HepG2 (cell line): Measurements from ENCODE around the gene CHCHD1. TPM values are rescaled to one million over a fixed set of nuclear protein-coding genes. Genes with fewer than 3 reads are reported as not detected.

ENCODE experiments used
- CHCHD3 ChIP-seq: sonication (generic); formaldehyde crosslinking; IDR thresholded peaks from 2 replicates; pipeline ENCODE4 v1.8.0; 2022; ENCODE audit warnings: mild to moderate bottlenecking, missing genetic modification reagents, moderate library complexity
- CSRNP1 ChIP-seq: sonication (generic); formaldehyde crosslinking; IDR thresholded peaks from 2 replicates; pipeline ENCODE4 v1.8.1; 2023; ENCODE audit warnings: mild to moderate bottlenecking, missing genetic modification reagents
- EP300 ChIP-seq, 3 experiments: sonication (generic) in 1 of 3; formaldehyde crosslinking in 1 of 3; IDR thresholded peaks; 2 replicates each; pipeline versions ENCODE4 v1.5.1 to v1.6.1; 2011 to 2020; ENCODE audit warnings: low read depth in 2 of 3, low read length in 2 of 3, borderline replicate concordance in 1 of 3, improper control_type of control experiment in 1 of 3, mild to moderate bottlenecking in 1 of 3, missing genetic modification reagents in 1 of 3, moderate library complexity in 1 of 3
- HNRNPH1 ChIP-seq: fragments of 200-400 bp; formaldehyde crosslinking; optimal IDR thresholded peaks from 2 replicates; pipeline ENCODE3; 2017; ENCODE audit warnings: mild to moderate bottlenecking, low read depth, low read length
- HOXD1 ChIP-seq: sonication (generic); formaldehyde crosslinking; IDR thresholded peaks from 2 replicates; pipeline ENCODE4 v1.5.0; 2020; ENCODE audit warnings: missing genetic modification reagents
- ISX ChIP-seq: sonication (generic); formaldehyde crosslinking; conservative IDR thresholded peaks from 2 replicates; pipeline ENCODE4 v1.5.0; 2020; ENCODE audit warnings: missing genetic modification reagents
- KDM3A ChIP-seq: IDR thresholded peaks from 2 replicates; pipeline ENCODE4 v1.6.1; 2018; ENCODE audit warnings: low read depth, missing compliant biosample characterization
- LCORL ChIP-seq, 2 experiments: fragments of 450-650 bp in 1 of 2; sonication (generic) in 1 of 2; formaldehyde crosslinking in 1 of 2; IDR thresholded peaks; 2 replicates each; pipeline versions ENCODE4 v1.5.0 to v1.6.1; 2017 to 2020; ENCODE audit warnings: antibody characterized with exemption in 1 of 2, missing genetic modification reagents in 1 of 2
- MEIS2 ChIP-seq: sonication (generic); formaldehyde crosslinking; IDR thresholded peaks from 2 replicates; pipeline ENCODE4 v1.9.0; 2021; ENCODE audit warnings: mild to moderate bottlenecking, missing genetic modification reagents
- NFKB2 ChIP-seq: sonication (generic); formaldehyde crosslinking; IDR thresholded peaks from 2 replicates; pipeline ENCODE4 v1.4.0; 2020; ENCODE audit warnings: missing genetic modification reagents, borderline replicate concordance
- NFYC ChIP-seq: IDR thresholded peaks from 2 replicates; pipeline ENCODE4 v1.6.1; 2016; ENCODE audit warnings: missing genetic modification reagents, missing compliant biosample characterization
- NR3C1 ChIP-seq: sonication (generic); formaldehyde crosslinking; IDR thresholded peaks from 2 replicates; pipeline ENCODE4 v1.4.0; 2020; ENCODE audit warnings: missing genetic modification reagents
- POLR2G ChIP-seq: fragments of 200-400 bp; formaldehyde crosslinking; IDR thresholded peaks from 2 replicates; pipeline ENCODE4 v1.6.1; 2018; ENCODE audit warnings: mild to moderate bottlenecking, low read depth, low read length, moderate library complexity
- RCOR2 ChIP-seq: IDR thresholded peaks from 2 replicates; pipeline ENCODE4 v1.6.1; 2016; ENCODE audit warnings: missing biosample characterization, missing genetic modification reagents
- SIN3A ChIP-seq: IDR thresholded peaks from 2 replicates; pipeline ENCODE4 v1.6.1; 2011; ENCODE audit warnings: low read depth, mild to moderate bottlenecking, control low read depth, low read length, borderline replicate concordance
- SP1 ChIP-seq, 2 experiments: fragments of 450-650 bp in 1 of 2; sonication (generic) in 1 of 2; formaldehyde crosslinking in 1 of 2; IDR thresholded peaks; 2 replicates each; pipeline versions ENCODE4 v1.4.0 to v1.6.1; 2016 to 2020; ENCODE audit warnings: missing genetic modification reagents in 1 of 2
- TAF1 ChIP-seq: sonication (generic); formaldehyde crosslinking; IDR thresholded peaks from 2 replicates; pipeline ENCODE4 v1.4.0; 2020; ENCODE audit warnings: missing genetic modification reagents
- ZBTB34 ChIP-seq: sonication (generic); formaldehyde crosslinking; IDR thresholded peaks from 2 replicates; pipeline ENCODE4 v1.8.0; 2022; ENCODE audit warnings: mild to moderate bottlenecking, missing genetic modification reagents
- ZBTB7A ChIP-seq: sonication (generic); formaldehyde crosslinking; IDR thresholded peaks from 2 replicates; pipeline ENCODE4 v1.8.0; 2022; ENCODE audit warnings: mild to moderate bottlenecking, missing genetic modification reagents
- ZKSCAN1 ChIP-seq: fragments of 150-350 bp; IDR thresholded peaks from 2 replicates; pipeline ENCODE4 v1.6.1; 2014; ENCODE audit warnings: low read length
- ZNF101 ChIP-seq: sonication (generic); formaldehyde crosslinking; IDR thresholded peaks from 2 replicates; pipeline ENCODE4 v1.4.0; 2020; ENCODE audit warnings: mild to moderate bottlenecking, low read depth, missing genetic modification reagents, borderline replicate concordance
- ZNF3 ChIP-seq: IDR thresholded peaks from 2 replicates; pipeline ENCODE4 v1.7.0; 2017; ENCODE audit warnings: inconsistent platforms
- ZNF326 ChIP-seq: sonication (generic); formaldehyde crosslinking; IDR thresholded peaks from 2 replicates; pipeline ENCODE4 v1.4.0; 2020; ENCODE audit warnings: missing genetic modification reagents, borderline replicate concordance
- ZNF556 ChIP-seq: sonication (generic); formaldehyde crosslinking; IDR thresholded peaks from 2 replicates; pipeline ENCODE4 v1.4.0; 2020; ENCODE audit warnings: mild to moderate bottlenecking, missing genetic modification reagents, borderline replicate concordance
- ZNF605 ChIP-seq: sonication (generic); formaldehyde crosslinking; IDR thresholded peaks from 2 replicates; pipeline ENCODE4 v1.8.0; 2022; ENCODE audit warnings: mild to moderate bottlenecking, missing genetic modification reagents
- ZNF781 ChIP-seq: sonication (generic); formaldehyde crosslinking; IDR thresholded peaks from 2 replicates; pipeline ENCODE4 v1.5.1; 2020; ENCODE audit warnings: borderline replicate concordance, mild to moderate bottlenecking, missing genetic modification reagents; ENCODE audit errors: not compliant biosample characterization
- polyA plus RNA-seq, 8 experiments: library from polyadenylated mRNA; depleted of rRNA in 3 of 8; stranded (reverse) in 7 of 8; unstranded in 1 of 8; fragments of >200 nt; fragmentation: Illumina TruSeq in 4 of 8; extraction: Trizol in 4 of 8; gene quantifications; 2 replicates each; pipeline versions ENCODE4 v1.2.1 to v1.2.3, GENCODE V29; 2011 to 2016; ENCODE audit warnings: low read depth in 4 of 8, missing spikeins in 1 of 8, mixed read lengths in 1 of 8; ENCODE audit not compliant: insufficient read depth in 1 of 8
- total RNA-seq, 5 experiments: library from RNA; depleted of rRNA; stranded (reverse); fragments of >200 nt; fragmentation: Illumina TruSeq; extraction: Trizol; gene quantifications; 2 replicates each; pipeline ENCODE4 v1.2.3, GENCODE V29; 2016; ENCODE audit warnings: low read depth in 1 of 5

CHCHD1 gene
- total and polyA plus RNA-seq, 2 of the 13 experiments (the other 11 are each of a cell fraction or from before 2014, with no cell fraction given): 36.9 to 71.2 TPM

- TF ChIP-seq SP1 (IDR thresholded peaks at IDR 0.05) (no peak), SP1 (CRISPR knock-in tag; IDR thresholded peaks at IDR 0.05) (no peak), ZNF605 (CRISPR knock-in tag) (peak; percentile 77; the same call in 1 of the 2 replicates), ZNF556 (CRISPR knock-in tag) (no peak; the same call in 1 of the 2 replicates), SIN3A (no peak), ZBTB7A (CRISPR knock-in tag) (no peak), NFYC (CRISPR knock-in tag) (peak; percentile 21; the same call in 1 of the 2 replicates), LCORL (IDR thresholded peaks at IDR 0.05) (no peak), LCORL (CRISPR knock-in tag; IDR thresholded peaks at IDR 0.05) (peak; percentile 45; the same call in 1 of the 2 replicates), NFKB2 (CRISPR knock-in tag) (no peak), ZBTB34 (no peak), NR3C1 (CRISPR knock-in tag) (no peak), CSRNP1 (no peak), KDM3A (peak; percentile 25; the same call in 1 of the 2 replicates), MEIS2 (peak; percentile 23; the same call in 1 of the 2 replicates), HNRNPH1 (no peak), POLR2G (peak; percentile 85), EP300 (IDR thresholded peaks at IDR 0.05; ENCODE audit: low read depth in 2 of 2, low read length in 2 of 2) (no peak), EP300 (CRISPR knock-in tag; IDR thresholded peaks at IDR 0.05; ENCODE audit: borderline replicate concordance) (no peak), TAF1 (peak; percentile 57), ZKSCAN1 (no peak), ZNF326 (CRISPR knock-in tag) (no peak), ZNF101 (CRISPR knock-in tag) (no peak), CHCHD3 (CRISPR knock-in tag) (no peak), HOXD1 (CRISPR knock-in tag) (no peak), ZNF3 (CRISPR knock-in tag) (no peak), ZNF781 (CRISPR knock-in tag) (no peak), RCOR2 (CRISPR knock-in tag) (no peak), ISX (CRISPR knock-in tag) (no peak)
Measured at GRCh38 chr10:73772281-73773151, 9.3 kb upstream of the CHCHD1 start (continued).
